Glomerular visceral epithelial cell (primary cell): ENCODE measurements around the gene PLPP3.
A peak's percentile ranks its signal among the peaks of the same experiment; 100 is the strongest.

Source experiments
- DNase-seq: peaks from one replicate; pipeline ENCODE4 v3.0.0-alpha.2; 2016; ENCODE audit errors: extremely low spot score

Gene PLPP3

DNA sequence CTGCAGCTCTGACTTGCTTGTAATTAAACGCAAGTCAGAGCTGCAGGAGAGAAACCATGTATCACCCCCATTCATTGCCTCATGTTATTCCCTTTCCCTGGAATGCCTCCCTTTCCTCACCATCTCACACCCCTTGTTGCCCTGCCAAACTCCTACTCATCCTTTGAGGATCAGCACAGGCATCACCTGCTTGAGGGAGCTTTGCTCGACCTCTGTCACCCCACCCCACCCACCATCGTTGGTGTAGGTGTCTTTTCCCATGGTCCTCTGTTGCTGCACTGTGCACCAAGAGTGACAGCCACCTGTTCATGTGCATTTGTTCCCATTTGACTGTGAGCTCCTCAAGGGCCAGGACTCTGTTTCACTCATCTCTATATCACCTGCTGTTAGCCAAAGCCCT is 117.2 kb downstream of the PLPP3 start:
- DNase-seq = no peak

DNA sequence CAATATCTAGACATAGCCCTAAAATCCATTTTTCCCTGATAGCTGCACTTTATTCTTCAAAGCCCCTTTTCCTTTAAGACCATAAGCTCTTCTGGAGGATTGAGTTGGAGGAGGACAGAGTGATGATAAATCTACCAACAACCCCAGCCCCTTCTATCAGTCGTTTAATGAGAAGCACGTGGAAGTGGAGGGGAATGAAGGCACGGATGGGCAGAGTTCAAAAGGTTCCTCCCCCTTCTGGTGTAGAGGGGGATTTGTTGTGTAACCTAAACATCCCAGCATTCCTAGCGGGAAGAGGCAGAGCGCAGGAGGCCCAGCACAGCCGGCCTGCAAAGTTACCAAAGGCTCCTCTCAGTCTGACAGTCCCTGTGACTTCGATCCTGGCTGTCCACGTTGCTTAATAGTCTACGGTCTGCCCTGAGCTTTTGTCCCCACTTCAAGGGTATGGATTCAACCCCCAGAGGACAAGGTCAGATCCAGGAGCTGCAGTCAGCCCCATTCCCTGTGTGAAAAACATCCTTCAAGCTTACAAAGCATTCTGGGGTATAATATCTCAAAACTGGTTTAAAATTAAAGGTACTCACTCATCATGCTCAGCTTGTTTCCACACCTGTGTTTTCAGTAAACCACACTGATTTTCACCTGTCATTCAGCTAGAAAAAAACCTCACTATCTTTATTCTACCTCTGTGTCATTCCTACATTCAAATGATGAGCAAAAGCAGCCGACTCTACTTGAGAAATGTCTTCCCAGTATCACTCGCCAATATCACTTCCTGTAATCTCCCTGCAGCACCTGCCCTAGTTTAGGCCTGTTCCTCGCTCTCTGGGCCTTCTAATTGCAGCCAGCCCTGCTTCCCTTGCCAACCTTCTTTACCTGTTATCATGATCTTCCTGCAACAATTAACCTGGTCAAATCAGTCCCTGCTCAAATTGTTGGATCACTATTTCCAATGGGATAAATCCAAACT is 117.9 kb downstream of the PLPP3 start:
- DNase-seq = no peak

DNA sequence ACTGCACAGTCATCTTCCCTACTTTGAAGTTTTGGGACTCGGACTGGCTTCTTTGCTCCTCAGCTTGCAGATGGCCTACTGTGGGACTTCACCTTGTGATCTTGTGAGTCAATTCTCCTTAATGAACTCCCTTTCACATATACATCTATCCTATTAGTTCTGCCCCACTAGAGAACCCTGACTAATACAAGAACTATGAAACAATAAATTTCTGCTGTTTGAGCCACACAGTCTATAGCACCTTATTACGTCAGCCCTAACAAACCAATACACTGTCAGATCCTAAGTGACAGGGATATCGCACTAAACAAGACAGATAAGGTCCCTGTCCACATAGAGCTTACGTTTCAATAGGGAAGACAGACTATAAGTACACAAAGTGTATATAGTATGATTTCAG is 120.1 kb downstream of the PLPP3 start:
- peak; percentile 18 for DNase-seq

DNA sequence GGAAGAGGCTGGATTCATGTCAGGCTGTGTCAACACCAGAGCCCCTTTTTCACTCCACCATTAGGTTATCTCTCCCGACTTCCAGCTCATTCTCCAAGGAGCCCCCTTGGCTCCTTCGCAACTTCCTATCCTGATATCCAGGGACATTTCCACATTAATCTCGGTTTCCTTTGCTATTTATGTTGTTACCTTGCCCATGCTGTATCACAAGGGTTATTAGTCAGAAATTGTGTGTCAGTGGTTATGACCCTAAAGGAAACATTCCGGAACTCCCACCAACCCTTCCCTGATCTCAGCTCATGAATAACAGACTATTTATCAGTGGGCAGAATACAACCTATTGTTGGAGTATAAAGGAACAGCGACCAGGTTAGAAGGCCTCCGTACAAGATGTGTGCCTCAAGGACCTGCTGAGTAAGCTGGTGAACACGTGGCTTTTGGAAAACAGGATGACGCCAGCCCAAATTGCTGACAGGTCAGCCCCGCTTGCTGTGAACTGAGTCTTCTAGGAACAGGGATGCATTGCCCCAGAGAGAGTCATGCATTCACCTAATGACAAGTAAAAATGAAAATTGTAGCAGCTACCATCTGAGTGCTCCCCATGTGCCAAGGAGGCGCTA is 121.5 kb downstream of the PLPP3 start:
- DNase-seq = no peak

DNA sequence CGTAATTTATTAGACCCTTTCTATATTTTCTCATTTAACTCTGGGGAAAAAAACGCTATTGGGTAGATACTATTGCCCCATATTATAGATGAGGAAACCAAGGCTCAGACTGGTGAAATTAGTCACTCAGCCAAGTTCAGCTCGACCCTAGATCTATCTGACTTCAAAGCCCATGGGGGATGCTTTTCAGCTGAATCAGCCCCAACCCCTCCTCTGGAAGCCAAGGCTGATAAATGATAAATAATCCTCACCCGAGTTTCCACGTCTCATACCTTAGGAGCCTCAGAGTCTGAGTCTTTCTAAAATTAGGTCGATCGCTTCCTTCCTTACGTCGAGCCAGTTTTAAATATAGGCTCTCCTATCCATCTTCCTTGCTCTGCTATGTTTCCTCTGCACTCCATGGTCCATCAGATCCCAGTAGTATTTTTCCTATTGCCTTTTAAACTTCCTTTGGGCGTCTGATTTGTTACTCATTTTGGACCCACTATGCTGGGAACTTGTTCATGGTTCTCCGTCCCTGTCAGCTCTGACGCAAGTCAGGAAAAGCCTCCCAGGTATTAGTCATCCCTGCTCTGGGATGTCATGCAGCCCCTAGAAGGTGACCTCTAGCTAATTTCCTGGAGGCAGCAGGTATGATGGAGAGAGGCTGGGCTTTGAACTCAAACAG is 122.8 kb downstream of the PLPP3 start:
- DNase-seq = peak; percentile 42

GRCh38 chr1:56453417-56454078 is 125.8 kb downstream of the PLPP3 start:
- DNase-seq = no peak

GRCh38 chr1:56453016-56453415 is 126.3 kb downstream of the PLPP3 start:
- DNase-seq = no peak

- no peak for DNase-seq
Observed at GRCh38 chr1:56452027-56453011, 127.0 kb downstream of the PLPP3 start.

- no peak for DNase-seq
Observed at GRCh38 chr1:56451491-56451890, 127.9 kb downstream of the PLPP3 start.

GRCh38 chr1:56450004-56450666 is 129.2 kb downstream of the PLPP3 start:
- no peak for DNase-seq

GRCh38 chr1:56448529-56449300 is 130.6 kb downstream of the PLPP3 start:
- DNase-seq = peak; percentile 31

DNA sequence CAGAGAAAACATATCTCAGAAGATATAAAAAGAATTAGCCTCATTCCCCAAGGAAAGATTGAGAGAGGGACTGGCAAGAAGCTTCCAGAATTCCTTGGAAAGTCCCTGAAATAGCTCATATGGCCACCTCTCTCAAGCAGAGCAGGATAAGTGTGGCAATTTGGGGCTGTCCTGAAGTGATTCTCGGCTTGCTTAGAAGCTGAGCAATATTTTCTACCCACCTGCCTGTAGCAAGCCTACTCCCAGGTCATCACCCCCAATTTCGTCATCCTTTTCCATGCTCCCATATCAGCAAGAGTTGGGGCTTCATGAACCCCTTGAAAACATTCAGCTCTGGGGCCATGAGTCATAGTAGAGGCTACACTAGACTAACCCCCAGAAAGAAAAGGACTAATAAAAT is 131.5 kb downstream of the PLPP3 start:
- DNase-seq = no peak

DNA sequence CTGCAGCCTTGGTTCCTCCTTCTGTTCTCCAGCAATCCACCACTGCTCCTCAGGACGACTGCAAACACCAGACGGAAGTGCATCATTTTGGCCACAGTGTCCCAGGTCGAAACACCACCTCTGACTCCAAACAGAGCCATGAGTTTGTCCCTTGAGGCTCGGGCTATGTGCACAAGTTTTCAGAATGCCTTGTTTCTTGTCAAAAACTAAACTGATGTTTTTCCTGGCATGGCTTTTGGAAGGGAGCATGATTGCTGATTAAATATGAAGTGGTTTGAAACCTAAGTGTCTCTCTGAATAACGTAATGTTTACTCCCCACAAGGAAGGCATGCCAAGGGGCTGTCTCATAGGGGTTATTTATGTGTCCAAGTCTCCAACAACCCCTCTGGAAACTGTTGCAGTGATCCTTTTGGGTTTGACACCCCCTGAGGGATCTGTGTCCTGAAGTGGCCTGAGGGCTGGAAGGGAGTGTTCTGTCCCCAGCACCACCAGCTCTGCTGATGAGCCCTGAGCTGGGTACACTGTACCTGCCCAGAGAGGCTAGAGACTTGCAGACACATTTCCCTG is 132.7 kb downstream of the PLPP3 start:
- DNase-seq = no peak

DNA sequence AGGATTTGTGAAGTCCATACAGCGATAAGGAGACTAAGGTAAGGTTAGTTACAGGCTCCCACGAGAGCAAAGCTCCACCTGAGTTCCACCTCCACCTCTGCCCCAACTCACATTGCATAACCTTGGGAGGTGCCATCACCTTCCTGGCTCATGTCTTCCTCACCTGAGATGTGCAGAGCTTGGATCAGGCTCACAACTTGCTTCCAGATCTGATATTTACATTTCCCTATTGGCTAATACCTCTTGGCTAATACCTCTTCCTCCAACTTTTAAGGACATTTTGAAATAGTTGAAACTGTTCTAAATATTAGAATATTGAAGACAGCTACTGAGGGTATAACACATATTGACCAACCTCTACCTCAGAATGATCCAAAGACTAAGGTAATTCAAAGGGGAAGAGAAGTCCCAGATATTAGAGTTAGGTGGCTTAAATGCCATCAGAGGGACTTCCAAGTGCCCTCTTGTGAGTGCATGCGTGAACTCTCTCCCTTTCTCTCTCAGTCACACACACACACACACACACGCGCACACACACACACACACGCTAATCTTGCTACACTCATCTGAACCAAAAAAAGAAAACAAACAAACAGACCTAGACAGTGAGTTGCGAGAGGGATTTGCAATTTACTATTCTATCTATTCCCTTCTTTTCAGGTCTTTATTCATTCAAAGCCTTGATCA is 134.3 kb downstream of the PLPP3 start:
- DNase-seq = no peak
